Prostate gland (tissue), 2 donors: Measurements from ENCODE around the gene MATN1. TPM values are rescaled to one million over a fixed set of nuclear protein-coding genes. Genes with fewer than 3 reads are reported as not detected.

Source experiments
- DNase-seq: peaks from one replicate; pipeline ENCODE4 v3.0.0-alpha.2; 2019; ENCODE audit warnings: low spot score
- H3K27ac ChIP-seq, 2 donors: fragments of 200-600 bp; sonication (generic); 2 replicates each; pipeline ENCODE4 v1.5.1; 2017 to 2019
- H3K27me3 ChIP-seq: fragments of 200-600 bp; sonication (generic); replicated peaks from 2 replicates; pipeline ENCODE4 v1.5.1; 2019; ENCODE audit not compliant: insufficient read depth
- H3K36me3 ChIP-seq, 2 donors: fragments of 200-600 bp; sonication (generic); 1 replicate in 1 of 2; 2 replicates in 1 of 2; pipeline versions ENCODE4 v1.5.1 to v1.8.1; 2017 to 2019
- H3K4me1 ChIP-seq: fragments of 200-600 bp; sonication (generic); replicated peaks from 2 replicates; pipeline ENCODE4 v1.5.1; 2019
- H3K4me3 ChIP-seq, 2 donors: fragments of 200-600 bp; sonication (generic); 2 replicates each; pipeline ENCODE4 v1.5.1; 2017 to 2019
- H3K9me3 ChIP-seq: fragments of 200-600 bp; sonication (generic); 2 replicates; pipeline ENCODE4 v1.5.1; 2017
- CTCF ChIP-seq, 4 experiments: fragments of 200-600 bp in 2 of 4; fragments of 450-650 bp in 2 of 4; sonication (generic) in 2 of 4; IDR thresholded peaks; 1 replicate in 3 of 4; 2 replicates in 1 of 4; pipeline ENCODE4 v1.5.1; 2016 to 2019; ENCODE audit warnings: antibody characterized with exemption in 4 of 4, mild to moderate bottlenecking in 2 of 4, moderate library complexity in 2 of 4
- POLR2A ChIP-seq: fragments of 450-650 bp; IDR thresholded peaks from one replicate; pipeline ENCODE4 v1.6.1; 2016; ENCODE audit warnings: antibody characterized with exemption, mild to moderate bottlenecking
- POLR2AphosphoS5 ChIP-seq: sonication (generic); formaldehyde crosslinking; IDR thresholded peaks from one replicate; pipeline ENCODE4 v1.6.1; 2017; ENCODE audit warnings: antibody characterized with exemption
- WGBS: methylation state at CpG from one replicate; pipeline ENCODE4 v1.1.5; 2018; 5-methylcytosine and 5-hydroxymethylcytosine counted together
- intact Hi-C: fragments of 100-400 bp; cut with DNase I; formaldehyde crosslinking; loops from one replicate; pipeline ENCODE4 v1.14.2; 2022
- total RNA-seq, 2 donors: library from RNA; depleted of rRNA; stranded (reverse); fragments of >200 nt; gene quantifications; one replicate each; pipeline ENCODE4 v1.1.0, GENCODE V29; 2016

Gene MATN1
- total RNA-seq, 2 donors from 2014 or later, result 0.34 TPM; not detected in 1

GRCh38 chr1:30734106-30734505, 10.7 kb upstream of the MATN1 start:
- no peak overlapping the region for H3K4me3 ChIP-seq
- H3K9me3 ChIP-seq, result no peaks in the 10 kb centered on the region
- H3K27me3 ChIP-seq, result no peaks in the 10 kb centered on the region
- no peak overlapping the region for H3K27ac ChIP-seq
- H3K36me3 ChIP-seq, result no peaks in the 10 kb centered on the region
- H3K4me1 ChIP-seq, result no peaks in the 10 kb centered on the region
- WGBS, result 92% methylated on average over 4 of the region's 4 CpGs
- intact Hi-C loops, result no loop called here
- no peak for TF ChIP-seq POLR2AphosphoS5
- TF ChIP-seq POLR2A, result no peak
- no peak for TF ChIP-seq CTCF (IDR thresholded peaks at IDR 0.05)
- no peak for DNase-seq

- H3K36me3 ChIP-seq, result no peaks in the 10 kb centered on the region
- H3K27ac ChIP-seq, result no peak overlapping the region
- TF ChIP-seq POLR2AphosphoS5 (no peak), POLR2A (no peak), CTCF (IDR thresholded peaks at IDR 0.05) (no peak)
- DNase-seq, result no peak
- H3K27me3 ChIP-seq, result no peaks in the 10 kb centered on the region
- H3K4me3 ChIP-seq, result no peak overlapping the region
- H3K4me1 ChIP-seq, result no peaks in the 10 kb centered on the region
- intact Hi-C loops, result no loop called here
- WGBS, result 79% methylated on average over 8 of the region's 8 CpGs
- no peaks in the 10 kb centered on the region for H3K9me3 ChIP-seq
These were observed 10.1 kb upstream of the MATN1 start for GRCh38 chr1:30733493-30733892.

GRCh38 chr1:30732277-30732996, 9.1 kb upstream of the MATN1 start:
- Histone ChIP-seq H3K4me3 (no peak overlapping the region), H3K4me1 (no peaks in the 10 kb centered on the region), H3K9me3 (no peaks in the 10 kb centered on the region), H3K27ac (no peak overlapping the region), H3K36me3 (no peaks in the 10 kb centered on the region), H3K27me3 (no peaks in the 10 kb centered on the region)
- DNase-seq, result no peak
- 80% methylated on average over 10 of the region's 10 CpGs for WGBS
- intact Hi-C loops, result no loop called here
- TF ChIP-seq POLR2AphosphoS5, result no peak
- TF ChIP-seq POLR2A, result no peak
- no peak for TF ChIP-seq CTCF (IDR thresholded peaks at IDR 0.05)

- Histone ChIP-seq H3K36me3 (no peaks in the 10 kb centered on the region), H3K27ac (no peak overlapping the region), H3K27me3 (no peaks in the 10 kb centered on the region), H3K9me3 (no peaks in the 10 kb centered on the region), H3K4me1 (no peaks in the 10 kb centered on the region), H3K4me3 (no peak overlapping the region)
- 78% methylated on average over 8 of the region's 8 CpGs for WGBS
- intact Hi-C loops, result no loop called here
- no peak for TF ChIP-seq POLR2AphosphoS5
- TF ChIP-seq CTCF (IDR thresholded peaks at IDR 0.05), result no peak
- no peak for TF ChIP-seq POLR2A
- no peak for DNase-seq
These were observed 8.5 kb upstream of the MATN1 start for GRCh38 chr1:30731806-30732276.
